ENCODE data around the gene SLC25A24.
"Not testable (repeated sequence)": the region's sequence is repeated elsewhere in the genome, so short reads cannot be mapped to it uniquely, and the experiment has no call there.

Gene SLC25A24

GRCh38 chr1:108199781-108200686 is at the start of gene SLC25A24:
TSS of gene SLC25A24 (minus strand) at chr1:108200343. CDS start at chr1:108200138, 205 bp downstream.
- DNase-seq (ENCODE audit: low spot score): peak; percentile 7

GRCh38 chr1:108243976-108244375 is 43.8 kb upstream of the SLC25A24 start, which contains the start of gene NBPF4:
TSS of gene NBPF4 (minus strand) at chr1:108244076. CDS start at chr1:108243761, 315 bp downstream.
- not testable (repeated sequence) for DNase-seq (ENCODE audit: low spot score)

GRCh38 chr1:108239426-108239825 is 39.3 kb upstream of the SLC25A24 start:
- not testable (repeated sequence) for DNase-seq (ENCODE audit: low spot score)

GRCh38 chr1:108235308-108235707 is 35.2 kb upstream of the SLC25A24 start:
- DNase-seq (ENCODE audit: low spot score): not testable (repeated sequence)

GRCh38 chr1:108232183-108232582 is 32.0 kb upstream of the SLC25A24 start:
- DNase-seq (ENCODE audit: low spot score): not testable (repeated sequence)

- DNase-seq (ENCODE audit: low spot score): not testable (repeated sequence)
These were observed 29.8 kb upstream of the SLC25A24 start for GRCh38 chr1:108229976-108230375.

GRCh38 chr1:108227772-108228171 is 27.6 kb upstream of the SLC25A24 start:
- not testable (repeated sequence) for DNase-seq (ENCODE audit: low spot score)

- DNase-seq (ENCODE audit: low spot score): not testable (repeated sequence)
These were observed 26.7 kb upstream of the SLC25A24 start for GRCh38 chr1:108226855-108227254.

- not testable (repeated sequence) for DNase-seq (ENCODE audit: low spot score)
These were observed 23.1 kb upstream of the SLC25A24 start for GRCh38 chr1:108223226-108223625.

- not testable (repeated sequence) for DNase-seq (ENCODE audit: low spot score)
These were observed 17.5 kb upstream of the SLC25A24 start for GRCh38 chr1:108217515-108218174.

- not testable (repeated sequence) for DNase-seq (ENCODE audit: low spot score)
These were observed 16.9 kb upstream of the SLC25A24 start for GRCh38 chr1:108217007-108217406.

GRCh38 chr1:108216028-108216890 is 16.1 kb upstream of the SLC25A24 start:
- DNase-seq (ENCODE audit: low spot score): not testable (repeated sequence)

GRCh38 chr1:108214641-108215465 is 14.7 kb upstream of the SLC25A24 start:
- DNase-seq (ENCODE audit: low spot score): peak; percentile 11

- DNase-seq (ENCODE audit: low spot score): no peak
These were observed 10.9 kb upstream of the SLC25A24 start for GRCh38 chr1:108211014-108211413.

- DNase-seq (ENCODE audit: low spot score): no peak
These were observed 9.4 kb upstream of the SLC25A24 start for GRCh38 chr1:108209456-108210108.

- DNase-seq (ENCODE audit: low spot score): no peak
These were observed 8.7 kb upstream of the SLC25A24 start for GRCh38 chr1:108208724-108209446.

GRCh38 chr1:108203582-108203981 is 3.4 kb upstream of the SLC25A24 start:
- not testable (repeated sequence) for DNase-seq (ENCODE audit: low spot score)

GRCh38 chr1:108201687-108202086 is 1.5 kb upstream of the SLC25A24 start:
- no peak for DNase-seq (ENCODE audit: low spot score)

GRCh38 chr1:108200687-108201051 is 526 bp upstream of the SLC25A24 start:
- DNase-seq (ENCODE audit: low spot score): no peak

GRCh38 chr1:108199201-108199691 is 897 bp downstream of the SLC25A24 start:
- DNase-seq (ENCODE audit: low spot score): no peak

All from hematopoietic multipotent progenitor cell treated with erythropoietin and hydrocortisone succinate and interleukin-3 and kit ligand, for 15 days (in vitro differentiated cells).